NCI-H774 (cell line): ENCODE measurements around the gene CPEB2.
A peak's percentile ranks its signal among the peaks of the same experiment; 100 is the strongest.

Source experiments
- DNase-seq: peaks from one replicate; lab custom pipeline; 2025; lab: John Stamatoyannopoulos, UW

Gene CPEB2

DNA sequence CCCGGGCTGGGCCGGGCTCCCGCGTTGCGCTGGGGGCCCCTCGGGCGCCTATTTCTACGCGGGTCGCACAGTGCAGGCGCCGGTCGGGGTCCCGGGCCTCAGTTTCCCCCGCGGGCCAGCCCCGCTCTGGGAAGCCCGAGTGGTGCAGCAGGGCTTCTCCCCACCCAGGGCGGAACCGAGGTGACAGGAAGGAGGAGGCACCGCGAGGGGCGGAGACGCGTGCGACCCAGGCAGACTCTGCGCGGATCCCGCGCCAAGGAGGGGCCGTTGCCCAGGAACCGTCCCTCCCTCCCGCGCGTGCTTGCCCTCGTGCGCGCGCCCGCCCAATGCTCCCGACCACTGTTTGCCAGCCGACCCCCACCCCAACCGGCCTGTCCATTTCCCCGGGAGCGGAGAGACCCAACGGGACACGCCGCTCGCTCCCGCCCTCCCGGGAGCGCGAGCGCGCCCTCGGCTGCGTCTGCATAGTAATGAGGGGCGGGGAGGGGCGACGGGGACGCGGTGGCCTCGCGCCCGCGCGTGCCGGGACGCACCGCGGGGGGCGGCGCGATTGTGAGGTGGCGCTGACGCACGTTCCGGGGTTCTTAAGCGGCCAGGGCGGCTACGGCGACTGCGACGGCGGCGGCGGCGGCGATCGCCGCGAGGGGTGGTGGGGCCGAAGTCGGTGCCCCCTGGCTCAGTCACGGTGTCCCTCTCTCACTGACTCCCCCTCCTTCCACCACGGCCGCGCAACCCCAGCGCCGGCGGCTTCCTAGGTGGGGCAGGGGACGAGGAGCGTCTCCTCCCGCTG lies at the start of gene CPEB2:
TSS of gene CPEB2 (plus strand) at position 613 of the 790 bp plus-strand sequence. CDS start 193 bp downstream, outside the sequence.
- DNase-seq: peak; percentile 91

DNA sequence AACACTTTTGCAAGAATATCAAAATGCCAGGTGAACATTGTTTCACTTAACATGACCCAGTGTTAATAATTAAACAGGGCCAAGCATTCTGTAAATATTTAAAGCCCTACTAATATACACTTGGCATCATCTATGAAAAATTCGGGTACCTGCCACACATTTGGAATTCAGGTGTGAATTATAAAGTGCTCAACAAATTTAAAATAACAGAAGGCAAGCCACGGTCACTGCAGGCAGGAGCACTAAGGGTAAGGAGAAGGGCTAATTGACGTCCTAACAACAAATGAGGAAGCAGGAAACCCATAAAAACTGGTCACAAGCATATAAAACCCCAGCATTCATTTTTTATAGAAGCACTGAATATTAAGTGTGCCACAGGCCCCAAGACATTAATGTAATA lies 43.8 kb upstream of the CPEB2 start:
- DNase-seq: no peak

DNA sequence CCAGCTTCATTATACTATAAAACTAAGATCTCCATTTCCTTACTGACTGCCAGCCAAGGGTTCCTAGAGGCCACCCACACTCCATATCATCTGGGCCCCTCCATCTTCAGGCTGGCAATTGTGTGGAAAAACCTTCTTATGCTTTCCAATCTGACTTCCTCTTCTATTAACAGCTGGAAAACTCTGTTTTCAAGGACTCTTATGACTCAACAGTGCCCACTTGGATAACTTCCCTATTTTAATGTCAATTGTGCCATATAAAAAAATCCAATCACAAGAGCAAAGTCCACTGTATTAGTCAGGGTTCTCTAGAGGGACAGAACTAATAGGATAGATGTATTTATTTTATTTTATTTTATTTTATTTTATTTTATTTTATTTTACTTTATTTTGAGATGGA lies 41.0 kb upstream of the CPEB2 start:
- DNase-seq: no peak

DNA sequence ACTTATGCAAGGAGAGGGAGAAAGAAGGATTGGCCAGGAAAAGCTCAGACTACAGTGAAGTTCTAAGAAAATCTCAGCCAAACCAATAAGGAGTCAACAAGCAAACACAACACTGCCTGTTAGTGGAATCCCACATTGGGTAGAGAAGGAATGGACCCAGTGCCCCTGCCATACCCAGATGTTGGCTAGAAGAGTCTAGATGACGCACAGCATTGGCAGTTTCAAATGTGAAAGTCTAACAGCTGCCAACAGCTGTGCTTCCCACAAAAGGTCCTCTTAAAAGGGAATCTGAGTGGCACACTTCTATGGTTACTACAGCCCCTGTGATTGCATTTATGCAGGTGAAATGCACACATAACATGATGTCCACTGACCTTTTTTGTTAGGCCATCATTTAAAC lies 37.2 kb upstream of the CPEB2 start:
- DNase-seq: no peak

DNA sequence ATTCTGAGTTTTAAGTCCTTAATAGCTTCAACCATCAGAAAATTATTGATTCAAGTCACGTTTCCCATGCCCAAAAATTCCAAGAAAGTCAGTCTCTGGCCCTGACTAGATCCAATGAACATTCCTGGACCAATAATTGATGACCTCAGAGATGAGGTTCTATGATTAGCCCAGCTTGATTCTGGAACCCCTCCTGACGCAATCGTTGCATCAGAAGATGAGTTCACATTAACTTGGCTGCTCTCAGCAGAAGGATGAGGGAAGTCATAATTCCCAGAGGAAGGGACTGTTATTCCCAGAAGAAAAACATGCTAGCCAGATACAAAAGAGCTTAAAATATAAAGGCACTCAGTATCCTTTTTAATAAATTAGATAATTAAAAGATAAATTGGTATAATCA lies 34.3 kb upstream of the CPEB2 start:
- no peak for DNase-seq

DNA sequence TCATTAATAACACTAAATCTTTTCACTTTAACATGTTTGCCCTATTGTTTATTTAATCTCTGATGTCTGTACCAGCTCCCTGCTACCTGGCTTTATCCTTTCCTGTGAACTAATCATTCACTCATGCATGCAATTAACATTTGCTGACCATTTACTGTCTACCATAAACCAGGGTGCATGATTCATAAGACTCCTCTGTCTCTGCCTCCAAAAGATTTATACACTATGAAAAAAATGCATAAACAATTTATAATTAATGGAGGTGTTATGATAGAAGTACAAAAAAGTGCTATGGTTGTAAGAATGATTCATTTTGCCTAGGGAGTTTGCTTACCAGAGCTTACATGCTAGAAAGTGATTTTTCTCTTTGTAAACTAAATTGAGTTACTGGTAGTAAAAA lies 24.5 kb upstream of the CPEB2 start:
- DNase-seq: no peak

DNA sequence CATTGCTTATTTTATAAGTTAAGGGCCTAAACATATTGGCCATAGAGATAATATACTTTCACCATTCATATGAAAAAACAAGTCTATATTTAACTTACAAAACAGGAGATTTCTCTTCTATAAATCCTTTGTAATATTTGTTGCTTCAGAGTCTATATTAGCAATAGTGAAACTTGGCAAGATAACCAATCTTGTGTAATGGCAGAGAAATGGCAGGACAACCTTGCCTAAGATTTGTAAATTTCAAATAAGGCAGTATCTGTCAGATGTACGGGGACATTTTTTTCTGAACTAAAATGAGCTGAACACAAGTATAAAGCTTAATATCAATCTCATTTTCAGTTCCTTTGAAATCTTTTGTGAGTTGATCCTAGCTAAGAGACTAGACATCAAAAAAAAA lies 17.8 kb upstream of the CPEB2 start:
- no peak for DNase-seq

DNA sequence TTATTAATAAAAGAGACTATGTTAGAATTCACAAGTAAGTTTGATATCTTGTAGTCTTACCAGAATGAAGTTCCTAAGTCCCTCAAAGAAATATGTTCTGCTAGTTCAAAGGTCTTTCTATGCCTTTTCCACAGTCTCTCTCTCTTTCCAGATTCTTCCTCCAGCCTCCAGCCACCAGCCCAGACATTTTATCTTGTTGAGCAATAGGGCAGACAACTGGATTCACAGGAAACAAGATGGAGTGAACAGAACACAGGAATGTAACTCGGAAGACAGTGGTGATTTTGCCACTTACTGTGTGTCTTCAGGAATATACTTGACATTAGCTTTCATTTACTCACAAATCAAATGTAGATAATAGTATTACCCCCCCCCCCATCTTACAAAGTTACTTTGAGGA lies 17.1 kb upstream of the CPEB2 start:
- no peak for DNase-seq

DNA sequence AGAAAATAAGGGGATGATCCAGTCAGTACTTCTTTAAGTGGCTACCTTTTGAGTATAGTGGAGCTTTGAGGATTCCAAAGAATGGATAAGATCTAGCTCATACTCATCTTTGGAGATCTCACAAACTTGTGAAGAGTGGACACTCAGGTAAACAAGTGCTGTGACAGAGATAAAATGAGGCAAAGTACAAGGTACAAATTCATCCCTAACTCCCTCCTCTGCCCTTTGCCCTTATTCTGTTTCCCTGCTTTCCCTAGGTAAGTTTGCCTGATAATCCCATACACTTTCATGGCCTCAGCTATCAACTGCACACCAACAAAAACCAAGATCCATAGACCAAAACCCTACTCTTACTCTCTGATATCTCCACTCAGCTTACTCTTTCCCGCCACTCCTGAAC lies 16.4 kb upstream of the CPEB2 start:
- DNase-seq: no peak

DNA sequence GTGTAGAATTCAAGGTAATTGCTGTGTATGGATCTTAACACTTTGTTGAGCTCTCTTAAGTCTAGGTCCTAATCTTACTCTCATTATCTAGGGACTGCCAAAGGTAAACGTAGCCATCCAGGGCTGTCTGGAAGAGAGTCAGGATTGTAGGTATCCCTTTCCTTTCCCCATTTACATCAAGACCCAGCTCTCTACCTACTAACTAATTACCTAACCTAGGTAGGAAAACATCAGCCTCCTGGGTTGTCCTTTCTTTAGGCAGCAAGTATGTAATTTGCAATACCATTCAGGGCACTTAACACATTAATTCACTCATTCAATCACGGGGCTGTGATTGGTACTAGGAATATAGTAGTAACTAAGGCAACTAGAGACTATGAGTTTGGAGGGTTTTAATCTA lies 15.2 kb upstream of the CPEB2 start:
- DNase-seq: no peak

DNA sequence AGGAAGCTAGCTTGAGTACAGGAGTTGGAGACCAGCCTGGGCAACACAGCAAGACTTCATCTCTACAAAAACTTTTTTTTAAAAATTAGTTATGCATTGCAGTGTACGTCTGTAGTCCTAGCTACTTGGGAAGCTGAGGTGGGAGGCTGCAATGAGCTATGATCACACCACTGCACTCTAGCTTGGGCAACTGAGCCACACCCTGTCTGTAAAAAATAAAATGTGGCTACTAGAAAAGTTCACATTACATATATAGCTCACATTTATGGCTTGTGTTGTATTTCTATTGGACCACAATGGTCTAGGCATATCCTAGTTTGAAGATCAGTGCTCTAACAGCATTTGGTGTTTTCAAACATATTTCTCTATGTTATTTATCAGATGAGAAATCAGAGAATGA lies 11.8 kb upstream of the CPEB2 start:
- DNase-seq: no peak

DNA sequence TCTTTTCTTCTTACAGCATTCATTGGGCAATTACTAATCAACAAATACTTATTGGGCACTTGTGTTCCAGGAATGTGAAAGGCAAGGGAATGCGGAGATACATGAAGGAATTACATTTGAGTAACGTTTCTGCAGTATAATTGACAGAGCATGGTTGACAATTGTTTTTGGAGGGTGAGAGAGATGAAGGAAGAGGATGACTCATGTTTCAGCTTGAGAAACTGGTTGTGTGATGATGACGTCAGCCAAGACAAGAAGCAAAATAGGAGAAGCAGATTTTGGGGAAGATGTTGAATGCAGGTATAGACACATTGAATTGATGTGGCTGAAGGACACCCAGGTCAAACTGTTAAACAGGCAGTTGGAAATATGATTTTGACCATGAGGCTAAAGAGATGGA lies 8.0 kb upstream of the CPEB2 start:
- DNase-seq: no peak

DNA sequence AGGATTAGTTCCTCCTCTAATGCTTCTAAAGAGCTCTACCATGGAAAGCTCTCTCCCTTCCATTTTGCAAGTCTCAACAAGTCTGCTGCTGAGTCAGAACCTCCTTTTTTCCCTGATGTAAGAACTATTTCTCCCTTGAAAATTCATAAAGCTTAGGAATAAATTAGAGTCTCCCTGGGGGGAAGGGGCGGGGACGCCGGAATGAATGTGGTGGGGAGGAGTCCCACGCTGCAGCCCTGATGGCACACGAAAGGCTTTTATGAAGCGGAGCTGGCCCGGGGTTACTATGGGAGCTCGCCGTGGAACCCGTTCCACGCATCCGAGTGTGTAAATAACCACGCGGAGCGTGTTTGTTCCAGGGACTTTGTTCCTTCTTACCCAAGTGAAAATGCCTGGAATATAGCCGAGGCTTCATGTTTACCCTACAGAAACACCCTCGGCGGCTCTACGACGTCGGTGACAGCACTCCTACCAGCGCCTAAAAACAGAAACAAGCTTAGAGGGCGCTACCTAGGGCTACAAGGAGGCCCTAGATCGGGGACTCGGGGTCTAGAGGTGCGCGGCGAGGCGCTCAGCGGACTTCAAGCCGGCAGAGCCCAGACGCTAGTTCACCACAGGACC lies 923 bp upstream of the CPEB2 start:
- peak; percentile 48 for DNase-seq

DNA sequence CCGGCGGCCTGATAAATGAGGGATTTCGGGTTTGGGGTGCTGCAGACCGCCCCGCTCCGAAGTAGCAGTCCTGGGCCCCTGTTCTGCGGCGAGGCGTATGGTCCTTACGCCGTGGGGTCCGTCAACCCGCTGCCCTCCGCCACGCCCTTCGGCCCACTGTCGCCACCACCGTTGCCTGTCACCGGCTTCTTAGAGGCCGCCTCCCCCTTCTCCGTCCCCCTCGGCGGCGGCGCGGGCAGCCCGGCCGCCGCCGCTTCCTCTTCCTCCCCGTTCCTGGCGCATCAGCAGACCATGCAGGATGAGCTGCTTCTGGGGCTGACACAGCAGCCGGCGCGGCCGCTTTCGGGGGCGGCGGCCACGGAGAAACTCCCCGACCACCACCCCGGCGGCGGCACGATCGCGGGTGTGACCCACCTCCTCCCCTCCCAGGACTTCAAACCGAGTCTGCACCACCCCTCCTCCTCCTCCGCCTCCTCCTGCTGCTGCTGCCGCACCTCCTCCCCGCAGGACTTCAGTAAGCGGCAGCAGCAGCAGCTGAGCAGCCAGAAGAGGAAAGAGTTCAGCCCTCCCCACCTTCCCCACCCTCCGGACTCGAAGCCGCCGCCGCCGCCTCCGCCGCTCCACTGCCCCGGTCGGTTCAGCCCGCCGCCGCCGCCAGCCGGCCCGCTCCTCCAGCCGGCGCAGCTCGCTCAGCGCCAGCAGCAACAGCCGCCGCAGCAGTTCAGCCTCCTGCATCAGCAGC lies 549 bp downstream of the CPEB2 start:
- peak; percentile 60 for DNase-seq

DNA sequence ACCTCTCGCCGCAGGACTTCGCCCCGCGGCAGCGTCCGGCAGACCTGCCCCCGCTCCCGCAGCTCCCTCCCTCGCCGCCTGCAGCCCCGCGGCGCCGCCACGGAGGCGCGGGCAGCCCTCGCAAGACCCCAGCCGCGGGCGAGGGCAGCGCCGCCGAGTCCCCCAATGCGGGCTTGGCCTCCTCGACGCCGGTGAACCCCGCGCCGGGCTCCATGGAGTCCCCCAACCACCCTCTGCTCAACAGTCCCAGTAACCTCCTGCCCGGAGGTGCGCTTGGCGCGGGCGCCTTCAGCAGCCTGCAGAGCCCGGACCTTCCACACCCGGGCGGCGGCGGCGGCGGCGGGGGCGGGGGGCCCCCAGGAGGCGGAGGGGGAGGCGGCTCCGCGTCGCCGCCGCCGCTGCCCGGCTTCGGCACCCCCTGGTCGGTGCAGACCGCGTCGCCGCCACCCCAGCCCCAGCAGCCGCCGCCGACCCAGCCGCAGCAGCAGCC lies 1.2 kb downstream of the CPEB2 start:
- DNase-seq: peak; percentile 30

DNA sequence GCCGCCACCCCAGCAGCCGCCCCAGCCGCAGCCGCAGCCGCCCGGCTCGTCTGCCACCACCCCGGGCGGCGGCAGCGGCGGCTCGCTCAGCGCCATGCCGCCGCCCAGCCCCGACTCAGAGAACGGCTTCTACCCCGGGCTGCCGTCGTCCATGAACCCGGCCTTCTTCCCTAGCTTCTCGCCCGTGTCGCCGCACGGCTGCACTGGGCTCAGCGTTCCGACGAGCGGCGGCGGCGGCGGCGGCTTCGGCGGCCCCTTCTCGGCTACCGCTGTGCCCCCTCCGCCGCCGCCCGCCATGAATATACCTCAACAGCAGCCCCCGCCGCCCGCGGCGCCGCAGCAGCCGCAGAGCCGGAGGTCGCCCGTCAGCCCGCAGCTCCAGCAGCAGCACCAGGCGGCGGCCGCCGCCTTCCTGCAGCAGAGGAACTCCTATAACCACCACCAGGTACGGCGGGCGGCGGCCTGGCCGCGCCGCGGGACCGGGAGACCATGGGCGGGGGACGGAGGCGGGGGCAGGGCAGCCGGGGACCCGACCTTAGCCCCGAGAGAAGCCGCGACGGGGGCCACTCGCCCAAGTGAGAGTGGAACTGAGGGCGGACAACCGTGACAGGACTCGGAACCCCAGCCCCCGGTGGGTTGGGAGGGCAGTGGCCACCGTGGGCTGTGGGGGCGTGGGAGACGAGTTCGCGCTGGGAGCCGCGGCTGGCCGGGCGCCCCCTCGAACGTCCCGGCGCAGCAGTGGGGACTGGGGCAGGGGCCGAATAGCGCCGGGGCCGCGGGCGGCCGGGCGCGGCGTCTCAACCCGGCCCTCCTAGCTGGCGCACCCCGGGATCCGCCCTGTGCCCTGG lies 1.8 kb downstream of the CPEB2 start:
- DNase-seq: no peak

DNA sequence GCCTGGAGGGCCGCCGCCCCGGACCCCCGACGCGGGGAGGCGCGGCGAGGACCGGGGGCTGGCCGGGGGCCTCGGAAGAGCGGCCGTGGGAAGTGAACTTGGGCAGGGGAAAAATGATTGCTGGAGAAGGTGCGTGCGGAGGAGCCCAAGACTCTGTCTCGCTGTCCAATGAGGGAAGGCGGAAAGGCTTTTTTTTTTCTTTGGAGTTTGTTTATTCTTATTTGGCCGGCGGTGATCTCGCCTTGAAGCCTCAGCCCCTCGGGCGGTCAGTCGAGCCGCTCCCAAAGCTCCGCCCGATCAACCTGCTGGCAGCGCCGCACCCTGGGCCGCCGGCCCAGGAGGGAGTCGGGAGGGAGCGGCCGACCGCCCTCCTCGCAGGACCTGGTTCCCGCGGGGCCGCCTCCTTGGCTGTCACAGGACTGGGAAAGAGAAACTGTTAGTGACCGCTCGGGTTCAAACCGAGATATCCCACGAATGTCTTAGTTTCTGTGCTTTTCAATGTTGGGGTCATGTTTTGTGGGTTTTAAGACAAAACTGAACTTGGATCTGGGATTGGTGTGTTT lies 2.5 kb downstream of the CPEB2 start:
- DNase-seq: peak; percentile 26

DNA sequence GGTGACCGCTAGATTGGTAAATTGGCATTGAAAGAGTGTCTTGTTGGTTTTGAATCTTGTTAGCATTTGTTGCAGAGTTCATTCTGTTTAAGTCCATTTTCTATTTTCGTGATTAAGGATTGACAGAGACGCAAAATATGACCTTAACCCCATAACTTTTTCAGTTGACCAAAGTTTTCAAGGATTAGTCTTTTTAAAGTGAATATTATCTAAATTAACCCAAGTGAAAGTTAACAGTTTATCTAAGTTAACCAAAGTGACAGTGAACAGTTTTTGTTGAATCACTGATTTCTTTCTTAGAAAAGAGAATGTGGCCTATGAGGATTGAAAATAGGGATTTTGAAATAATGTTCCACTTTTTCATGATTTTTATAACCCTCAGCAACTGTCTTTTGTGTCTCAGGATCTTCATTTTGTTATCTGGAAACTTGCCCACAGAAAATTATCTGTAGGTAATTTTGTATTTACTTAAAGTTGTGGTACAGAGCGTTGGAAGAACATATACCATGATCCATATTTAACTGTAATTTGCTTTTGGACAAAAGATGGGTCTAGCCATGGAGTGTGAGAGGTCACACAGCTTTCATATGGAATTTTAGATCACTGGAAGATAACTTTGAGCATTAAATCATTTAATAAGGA lies 3.3 kb downstream of the CPEB2 start:
- no peak for DNase-seq

DNA sequence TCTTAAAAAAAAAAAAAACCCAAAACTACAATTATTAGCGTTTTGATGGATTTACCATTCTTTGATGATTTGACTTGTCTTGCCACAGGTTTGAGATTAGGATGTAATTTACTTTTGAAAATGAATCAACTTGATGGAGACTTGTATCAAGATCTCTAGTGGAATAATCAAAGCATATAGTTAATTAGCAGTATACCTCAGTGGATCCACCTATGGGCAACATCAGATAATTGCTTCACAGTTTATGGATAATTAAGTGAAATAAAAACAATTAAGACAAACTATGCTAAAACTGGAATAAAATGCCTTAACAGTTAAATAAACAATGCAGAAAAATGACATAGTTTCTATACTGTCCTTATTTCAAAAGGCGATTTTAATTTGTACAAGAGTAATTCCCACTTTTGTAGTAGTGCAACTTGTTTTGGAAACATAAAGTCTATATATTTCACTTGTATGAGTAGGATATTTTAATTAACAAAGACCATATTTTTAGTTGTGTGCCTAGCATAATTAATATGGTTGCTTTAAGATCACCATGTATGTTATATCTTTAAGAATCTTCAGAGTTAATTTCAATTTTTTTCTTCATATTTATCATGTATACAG lies 4.2 kb downstream of the CPEB2 start:
- no peak for DNase-seq

DNA sequence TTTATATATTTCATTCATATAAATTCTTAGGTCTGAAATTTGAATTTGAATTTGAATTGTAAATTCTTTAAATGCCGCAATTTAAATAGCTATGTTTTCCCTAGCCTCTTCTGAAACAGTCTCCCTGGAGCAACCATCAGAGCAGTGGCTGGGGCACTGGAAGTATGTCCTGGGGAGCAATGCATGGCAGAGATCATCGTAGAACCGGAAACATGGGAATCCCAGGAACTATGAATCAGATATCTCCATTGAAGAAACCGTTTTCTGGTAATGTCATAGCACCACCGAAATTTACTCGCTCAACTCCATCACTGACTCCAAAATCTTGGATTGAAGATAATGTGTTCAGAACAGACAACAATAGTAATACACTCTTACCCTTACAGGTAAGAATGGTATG lies 4.9 kb downstream of the CPEB2 start:
- DNase-seq: no peak
